B cell (primary cell): ENCODE measurements around the gene SMIM5. TPM values are rescaled to one million over a fixed set of nuclear protein-coding genes. Genes with fewer than 3 reads are reported as not detected.

Experiments used
- ATAC-seq: fragments of 200-7000 bp; cut with Tn5 transposase; one replicate; pipeline ENCODE4 v1.10.0; 2021; ENCODE audit warnings: low read depth, mild to moderate bottlenecking, moderate number of reproducible peaks, moderate library complexity
- CTCF ChIA-PET: fragments of 350-600 bp; sonication (Branson Sonifier 250); formaldehyde crosslinking; loops from one replicate; lab custom pipeline; 2021; ENCODE audit warnings: antibody characterized with exemption, inconsistent platforms; lab: Charles Lee
- POLR2A ChIA-PET: fragments of 350-600 bp; sonication (Branson Sonifier 250); formaldehyde crosslinking; loops from one replicate; lab custom pipeline; 2021; ENCODE audit warnings: antibody characterized with exemption; lab: Charles Lee
- DNase-seq: peaks from one replicate; pipeline ENCODE4 v3.0.0; 2013
- H2AFZ ChIP-seq: 2 replicates; pipeline ENCODE4 v1.6.1; 2012; ENCODE audit warnings: mild to moderate bottlenecking, low read depth, low read length; ENCODE audit not compliant: insufficient read depth, poor library complexity, severe bottlenecking
- H3K27ac ChIP-seq, 2 donors: 1 replicate in 1 of 2; 2 replicates in 1 of 2; pipeline ENCODE4 v1.5.1; 2012 to 2013; ENCODE audit warnings: low read length in 2 of 2, mild to moderate bottlenecking in 2 of 2, moderate library complexity in 1 of 2
- H3K27me3 ChIP-seq, 4 experiments: fragments of 200-600 bp in 1 of 4; sonication (generic) in 1 of 4; replicated peaks in 1 of 4; 1 replicate in 2 of 4; 2 replicates in 2 of 4; pipeline versions ENCODE4 v1.6.1 to v1.7.0; 2013 to 2016; ENCODE audit warnings: low read length in 3 of 4, mild to moderate bottlenecking in 2 of 4, mixed read lengths in 1 of 4, moderate library complexity in 1 of 4; ENCODE audit not compliant: insufficient read depth in 4 of 4, control insufficient read depth in 3 of 4; ENCODE audit errors: control extremely low read depth in 1 of 4
- H3K36me3 ChIP-seq, 2 experiments: replicated peaks in 1 of 2; 1 replicate in 1 of 2; 2 replicates in 1 of 2; pipeline versions ENCODE4 v1.6.1 to v1.7.1; 2013; ENCODE audit warnings: low read length in 1 of 2; ENCODE audit not compliant: insufficient read depth in 2 of 2, control insufficient read depth in 1 of 2; ENCODE audit errors: control extremely low read depth in 1 of 2, extremely low read depth in 1 of 2
- H3K4me1 ChIP-seq, 2 donors: fragments of 200-600 bp in 1 of 2; sonication (generic) in 1 of 2; 1 replicate in 1 of 2; 2 replicates in 1 of 2; pipeline versions ENCODE4 v1.5.1 to v1.6.1; 2013 to 2017; ENCODE audit warnings: low read length in 2 of 2; ENCODE audit not compliant: control insufficient read depth in 2 of 2, insufficient read depth in 2 of 2
- H3K4me2 ChIP-seq: replicated peaks from 2 replicates; pipeline ENCODE3; 2012; ENCODE audit warnings: mild to moderate bottlenecking, low read depth, low read length; ENCODE audit not compliant: poor library complexity, severe bottlenecking
- H3K4me3 ChIP-seq, 5 experiments: fragments of 200-600 bp in 1 of 5; sonication (generic) in 1 of 5; 1 replicate in 3 of 5; 2 replicates in 2 of 5; pipeline versions ENCODE4 v1.5.1 to v1.7.0; 2011 to 2016; ENCODE audit warnings: low read length in 4 of 5, mild to moderate bottlenecking in 4 of 5, low read depth in 2 of 5, control low read depth in 1 of 5, moderate library complexity in 1 of 5; ENCODE audit not compliant: insufficient read depth in 1 of 5; ENCODE audit errors: control extremely low read depth in 1 of 5, extremely low read depth in 1 of 5
- H3K79me2 ChIP-seq: fragments of 200-600 bp; sonication (generic); one replicate; pipeline ENCODE4 v1.6.0; 2016; ENCODE audit warnings: low read length; ENCODE audit not compliant: control insufficient read depth, insufficient read depth
- H3K9ac ChIP-seq: fragments of 200-600 bp; sonication (generic); 2 replicates; pipeline ENCODE4 v1.6.1; 2017; ENCODE audit warnings: mild to moderate bottlenecking, low read length, moderate library complexity
- H3K9me3 ChIP-seq, 3 donors: one replicate each; pipeline versions ENCODE4 v1.6.1 to v1.7.1; 2013; ENCODE audit warnings: low read length in 2 of 3; ENCODE audit not compliant: control insufficient read depth in 2 of 3, insufficient read depth in 1 of 3; ENCODE audit errors: control extremely low read depth in 1 of 3
- H4K20me1 ChIP-seq: 2 replicates; pipeline ENCODE4 v1.6.0; 2012; ENCODE audit warnings: mild to moderate bottlenecking, low read length; ENCODE audit not compliant: insufficient read depth, control insufficient read depth, poor library complexity, severe bottlenecking
- H3K27ac Mint-ChIP-seq: one replicate; pipeline ENCODE4 v1.8.0; 2021; ENCODE audit warnings: mixed read lengths
- H3K27me3 Mint-ChIP-seq: one replicate; pipeline ENCODE4 v1.8.0; 2021; ENCODE audit warnings: mixed read lengths
- H3K4me1 Mint-ChIP-seq: one replicate; pipeline ENCODE4 v1.8.0; 2021; ENCODE audit warnings: mixed read lengths
- H3K4me3 Mint-ChIP-seq: one replicate; pipeline ENCODE4 v1.8.0; 2021; ENCODE audit warnings: mixed read lengths
- H3K9me3 Mint-ChIP-seq: one replicate; pipeline ENCODE4 v1.8.0; 2022; ENCODE audit warnings: mixed read lengths; ENCODE audit not compliant: insufficient read depth
- EZH2 ChIP-seq: IDR thresholded peaks from 2 replicates; pipeline ENCODE4 v1.6.1; 2012; ENCODE audit warnings: borderline replicate concordance, low read depth, mild to moderate bottlenecking, moderate library complexity, low read length; ENCODE audit not compliant: insufficient read depth, poor library complexity, severe bottlenecking
- WGBS: methylation state at CpG from one replicate; pipeline ENCODE4 v1.1.5; 2013; ENCODE audit warnings: missing lambda C conversion rate; ENCODE audit not compliant: insufficient coverage; 5-methylcytosine and 5-hydroxymethylcytosine counted together
- intact Hi-C: fragments of 100-400 bp; cut with micrococcal nuclease; formaldehyde crosslinking; loops from one replicate; pipeline ENCODE4 v1.10.0; 2022
- polyA plus RNA-seq: library from polyadenylated mRNA; depleted of rRNA; stranded (reverse); fragments of >200 nt; gene quantifications from 2 replicates; pipeline ENCODE4 v1.2.3, GENCODE V29; 2012
- total RNA-seq, 2 donors: library from RNA; stranded (reverse); fragments of 120-200 nt in 1 of 2; gene quantifications; 1 replicate in 1 of 2; 2 replicates in 1 of 2; pipeline versions ENCODE4 v1.2.3 to v1.2.4, GENCODE V29; 2013 to 2022
- TF ChIP-seq, protein P1 (sequence below): fragments of 200-600 bp; IDR thresholded peaks from one replicate; pipeline ENCODE4 v1.8.0; 2022; ENCODE audit warnings: antibody characterized with exemption, mild to moderate bottlenecking

SMIM5 gene
- total and polyA plus RNA-seq, 2 donors (not counting 1 experiment from before 2014, with no cell fraction given), result 0.62 to 7.6 TPM

DNA sequence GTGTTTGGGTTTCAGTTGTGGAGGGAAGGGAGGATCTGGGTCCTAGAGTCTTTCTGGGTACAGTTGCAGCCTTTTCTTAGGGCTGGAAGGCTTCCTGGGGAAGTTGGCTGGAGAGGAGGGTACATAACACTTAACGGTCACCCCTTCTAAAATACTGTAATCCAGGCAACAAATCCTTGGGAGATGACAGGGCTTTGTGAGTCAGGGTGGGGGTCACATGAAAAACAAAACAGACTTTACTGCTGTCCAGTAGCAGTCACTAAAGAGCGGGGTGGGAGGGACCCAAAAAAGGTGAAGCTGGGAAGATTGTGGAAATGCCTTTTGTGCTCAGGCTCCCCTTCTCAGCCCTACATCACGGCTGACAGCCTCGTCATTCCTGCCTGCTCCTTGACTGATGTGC lies 40.3 kb downstream of the SMIM5 start:
- H3K4me3 ChIP-seq, result no peak overlapping the region
- Mint-ChIP-seq H3K27ac (no peak overlapping the region), H3K27me3 (no peaks in the 10 kb centered on the region), H3K9me3 (no peaks in the 10 kb centered on the region), H3K4me1 (peaks cover 20% of the 10 kb centered on the region), H3K4me3 (no peak overlapping the region)
- CTCF ChIA-PET, result interaction anchor here (0.5 to 10.1 kb wide), 11 partner anchors 9 to 249 kb away, joined by 3 to 144 read pairs (median 6); partner anchors contain the start of gene SMIM5
- no peaks in the 10 kb centered on the region for H3K27me3 ChIP-seq
- WGBS, result no CpG with 5 or more reads among the region's 4 CpGs
- H3K4me1 ChIP-seq, result peaks cover 0 to 2% of the 10 kb centered on the region in 2 donors
- POLR2A ChIA-PET, result interaction anchor here (0.7 kb wide), 1 partner anchor 130 kb away, joined by 3 read pairs; no protein-coding TSS in a partner anchor
- no peak for ATAC-seq
- TF ChIP-seq, protein P1, sequence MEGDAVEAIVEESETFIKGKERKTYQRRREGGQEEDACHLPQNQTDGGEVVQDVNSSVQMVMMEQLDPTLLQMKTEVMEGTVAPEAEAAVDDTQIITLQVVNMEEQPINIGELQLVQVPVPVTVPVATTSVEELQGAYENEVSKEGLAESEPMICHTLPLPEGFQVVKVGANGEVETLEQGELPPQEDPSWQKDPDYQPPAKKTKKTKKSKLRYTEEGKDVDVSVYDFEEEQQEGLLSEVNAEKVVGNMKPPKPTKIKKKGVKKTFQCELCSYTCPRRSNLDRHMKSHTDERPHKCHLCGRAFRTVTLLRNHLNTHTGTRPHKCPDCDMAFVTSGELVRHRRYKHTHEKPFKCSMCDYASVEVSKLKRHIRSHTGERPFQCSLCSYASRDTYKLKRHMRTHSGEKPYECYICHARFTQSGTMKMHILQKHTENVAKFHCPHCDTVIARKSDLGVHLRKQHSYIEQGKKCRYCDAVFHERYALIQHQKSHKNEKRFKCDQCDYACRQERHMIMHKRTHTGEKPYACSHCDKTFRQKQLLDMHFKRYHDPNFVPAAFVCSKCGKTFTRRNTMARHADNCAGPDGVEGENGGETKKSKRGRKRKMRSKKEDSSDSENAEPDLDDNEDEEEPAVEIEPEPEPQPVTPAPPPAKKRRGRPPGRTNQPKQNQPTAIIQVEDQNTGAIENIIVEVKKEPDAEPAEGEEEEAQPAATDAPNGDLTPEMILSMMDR, result no peak
- TF ChIP-seq EZH2, result no peak
- no peak overlapping the region for H3K27ac ChIP-seq
- DNase-seq, result no peak
- no peak overlapping the region for H2AFZ ChIP-seq
- no peak overlapping the region for H3K4me2 ChIP-seq
- H3K36me3 ChIP-seq, result peaks cover 20 to 59% of the 10 kb centered on the region in 2 experiments
- no peaks in the 10 kb centered on the region for H3K9me3 ChIP-seq
- intact Hi-C loops, result no loop called here
- H3K9ac ChIP-seq, result no peak overlapping the region
- peaks cover 79% of the 10 kb centered on the region for H3K79me2 ChIP-seq
- H4K20me1 ChIP-seq, result peaks cover 43% of the 10 kb centered on the region

DNA sequence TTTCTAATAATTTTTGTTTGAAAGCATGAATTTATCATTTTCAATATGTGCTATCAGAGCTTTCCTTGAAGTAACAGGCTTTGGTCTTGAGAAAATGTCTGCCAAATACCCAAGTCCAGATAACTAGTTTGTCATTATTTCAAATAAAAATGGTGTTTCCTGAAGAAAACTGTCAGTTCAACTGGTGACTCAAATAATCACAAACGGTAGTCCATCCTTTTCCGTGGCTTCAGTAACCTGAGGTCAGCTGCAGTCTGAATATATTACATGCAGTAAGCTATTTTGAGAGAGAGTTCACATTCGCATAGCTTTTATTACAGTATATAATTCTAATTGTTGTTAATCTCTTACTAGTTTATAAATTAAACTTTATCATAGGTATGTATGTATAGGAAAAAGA lies 43.2 kb downstream of the SMIM5 start:
- Histone ChIP-seq H3K79me2 (peaks cover 79% of the 10 kb centered on the region), H3K36me3 (peaks cover 10 to 58% of the 10 kb centered on the region in 2 experiments), H3K27ac (no peak overlapping the region), H3K9ac (no peak overlapping the region), H3K4me2 (no peak overlapping the region), H3K9me3 (no peaks in the 10 kb centered on the region), H4K20me1 (peaks cover 61% of the 10 kb centered on the region), H3K4me1 (peaks cover 0 to 2% of the 10 kb centered on the region in 2 donors), H3K27me3 (no peaks in the 10 kb centered on the region), H3K4me3 (no peak overlapping the region), H2AFZ (no peak overlapping the region)
- intact Hi-C loops, result no loop called here
- ATAC-seq (no peak), DNase-seq (no peak)
- H3K27me3 Mint-ChIP-seq, result no peaks in the 10 kb centered on the region
- TF ChIP-seq EZH2, result no peak
- TF ChIP-seq, protein P1, result no peak
- no peak overlapping the region for H3K4me3 Mint-ChIP-seq
- CTCF ChIA-PET, result interaction anchor here (0.7 to 10.1 kb wide), 10 partner anchors 10 to 350 kb away, joined by 3 to 144 read pairs (median 6); partner anchors contain the start of gene RECQL5
- peaks cover 13% of the 10 kb centered on the region for H3K4me1 Mint-ChIP-seq
- H3K9me3 Mint-ChIP-seq, result no peaks in the 10 kb centered on the region
- WGBS, result no CpG with 5 or more reads among the region's 3 CpGs
- POLR2A ChIA-PET, result interaction anchor here (1.0 kb wide), 1 partner anchor 10 kb away, joined by 3 read pairs; the partner anchor contains the start of genes RECQL5 and SAP30BP
- H3K27ac Mint-ChIP-seq, result no peak overlapping the region
